ENCODE results near the gene KLK6.

Gene KLK6

GRCh38 chr19:50952910-50953309, 16.5 kb downstream of the KLK6 start, which contains the start of gene KLK5:
KLK5 (minus strand) TSS chr19:50953038; CDS start chr19:50952657, 381 bp downstream.
- DNase-seq (ENCODE audit: low read depth): no peak

- no peak for DNase-seq (ENCODE audit: low read depth)
These were observed 19.5 kb downstream of the KLK6 start for GRCh38 chr19:50949861-50950260.

- no peak for DNase-seq (ENCODE audit: low read depth)
These were observed 22.3 kb downstream of the KLK6 start for GRCh38 chr19:50947123-50947522.

- DNase-seq (ENCODE audit: low read depth): no peak
These were observed 24.6 kb downstream of the KLK6 start for GRCh38 chr19:50944795-50945194.

- DNase-seq (ENCODE audit: low read depth): no peak
These were observed 26.1 kb downstream of the KLK6 start for GRCh38 chr19:50943074-50943828.

- no peak for DNase-seq (ENCODE audit: low read depth)
These were observed 29.8 kb downstream of the KLK6 start for GRCh38 chr19:50939596-50939995.

GRCh38 chr19:50933640-50934039, 35.8 kb downstream of the KLK6 start:
- no peak for DNase-seq (ENCODE audit: low read depth)

- DNase-seq (ENCODE audit: low read depth): no peak
These were observed 36.7 kb downstream of the KLK6 start for GRCh38 chr19:50932690-50933083.

- DNase-seq (ENCODE audit: low read depth): no peak
These were observed 37.2 kb downstream of the KLK6 start for GRCh38 chr19:50932018-50932689.

GRCh38 chr19:50931023-50931422, 38.4 kb downstream of the KLK6 start:
- DNase-seq (ENCODE audit: low read depth): no peak

- no peak for DNase-seq (ENCODE audit: low read depth)
These were observed 40.6 kb downstream of the KLK6 start for GRCh38 chr19:50928831-50929230.

GRCh38 chr19:50926144-50926543, 43.2 kb downstream of the KLK6 start:
- no peak for DNase-seq (ENCODE audit: low read depth)

- no peak for DNase-seq (ENCODE audit: low read depth)
These were observed 43.7 kb downstream of the KLK6 start for GRCh38 chr19:50925734-50926133.

GRCh38 chr19:50924586-50924985, 44.8 kb downstream of the KLK6 start:
- no peak for DNase-seq (ENCODE audit: low read depth)

GRCh38 chr19:50922317-50922853, 47.0 kb downstream of the KLK6 start:
- DNase-seq (ENCODE audit: low read depth): peak; percentile 58

GRCh38 chr19:50921426-50922316, 47.7 kb downstream of the KLK6 start:
- DNase-seq (ENCODE audit: low read depth): no peak

- no peak for DNase-seq (ENCODE audit: low read depth)
These were observed 53.3 kb downstream of the KLK6 start for GRCh38 chr19:50916069-50916468.

GRCh38 chr19:50912727-50913716, 56.4 kb downstream of the KLK6 start:
- no peak for DNase-seq (ENCODE audit: low read depth)

GRCh38 chr19:50912102-50912599, 57.2 kb downstream of the KLK6 start:
- no peak for DNase-seq (ENCODE audit: low read depth)

GRCh38 chr19:50911206-50912101, 57.9 kb downstream of the KLK6 start, which contains the start of gene KLK4:
KLK4 (minus strand) TSS chr19:50911395; CDS start chr19:50910738, 657 bp downstream.
- no peak for DNase-seq (ENCODE audit: low read depth)

Data from stimulated activated CD8-positive, alpha-beta memory T cell treated with anti-CD3 and anti-CD28 coated beads, Interleukin-4, amount 100 ng/mL, for 24 hours (primary cell).